Omental fat pad (tissue), 4 donors: ENCODE results near the gene RBFOX1. TPM values are rescaled to one million over a fixed set of nuclear protein-coding genes. Genes with fewer than 3 reads are reported as not detected.

Source experiments
- ATAC-seq: fragments of 150-250 bp; one replicate; pipeline ENCODE4 v1.9.1; 2016; ENCODE audit warnings: mild to moderate bottlenecking, moderate library complexity; ENCODE audit not compliant: low FRiP score
- DNase-seq: peaks from one replicate; pipeline ENCODE4 v3.0.0-alpha.2; 2019; ENCODE audit warnings: low spot score
- CTCF ChIP-seq, 3 donors: fragments of 450-650 bp; IDR thresholded peaks; one replicate each; pipeline ENCODE4 v1.5.1; 2016 to 2017; ENCODE audit warnings: antibody characterized with exemption in 3 of 3, mild to moderate bottlenecking in 3 of 3, moderate library complexity in 2 of 3
- total RNA-seq, 4 donors: library from RNA; depleted of rRNA; stranded (reverse); fragments of >200 nt; gene quantifications; one replicate each; pipeline ENCODE4 v1.1.0, GENCODE V29; 2016

RBFOX1 gene
- total RNA-seq, 4 donors from 2014 or later = 0.24 to 2.9 (median 1.1) TPM; not detected in 1

GRCh38 chr16:7590934-7591333 lies 258.3 kb downstream of the RBFOX1 start:
- no peak for ATAC-seq
- DNase-seq = no peak
- TF ChIP-seq CTCF (IDR thresholded peaks at IDR 0.05) = no peak

DNA sequence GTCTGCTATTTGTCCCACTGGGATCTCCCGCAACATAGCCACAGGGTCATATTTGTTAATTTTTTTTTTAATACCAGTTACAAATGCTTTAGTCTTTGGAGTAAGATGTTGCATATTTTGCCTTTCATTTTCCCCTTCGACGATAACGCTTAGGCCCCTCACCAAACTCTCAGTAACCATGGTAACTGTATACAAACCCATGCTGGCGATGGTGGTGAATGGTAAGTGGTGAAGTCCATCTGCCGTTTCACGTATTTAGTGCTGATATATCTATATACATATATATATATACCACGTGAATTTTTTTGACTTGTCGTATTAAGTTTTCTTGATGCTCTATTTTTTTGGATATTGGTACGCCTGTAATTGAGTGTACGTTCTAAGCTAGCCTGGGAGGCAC lies 263.7 kb downstream of the RBFOX1 start:
- no peak for TF ChIP-seq CTCF (IDR thresholded peaks at IDR 0.05)
- no peak for ATAC-seq

DNA sequence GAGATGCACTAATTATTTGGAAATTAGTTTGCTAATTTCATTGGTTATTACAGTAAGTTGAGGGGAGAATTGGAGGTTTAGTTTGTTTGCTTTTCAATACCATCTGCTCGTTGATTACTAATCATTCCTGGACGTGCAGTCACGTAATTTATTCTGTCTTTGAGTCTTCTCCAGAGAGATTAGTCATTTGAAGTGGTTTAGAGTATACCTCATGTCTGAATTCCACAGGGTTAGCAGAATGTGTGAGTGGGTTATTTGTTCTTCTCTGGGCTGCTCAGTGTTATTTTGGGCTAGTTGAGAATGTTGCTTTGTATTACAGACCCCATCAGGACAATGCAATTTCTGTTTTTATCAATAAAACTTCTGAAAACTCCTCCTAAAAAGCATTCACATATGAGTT lies 265.0 kb downstream of the RBFOX1 start:
- DNase-seq (no peak), ATAC-seq (no peak)
- TF ChIP-seq CTCF (IDR thresholded peaks at IDR 0.05) = no peak

More for the DNA sequence above, 263.7 kb downstream of the RBFOX1 start:
- DNase-seq = no peak

DNA sequence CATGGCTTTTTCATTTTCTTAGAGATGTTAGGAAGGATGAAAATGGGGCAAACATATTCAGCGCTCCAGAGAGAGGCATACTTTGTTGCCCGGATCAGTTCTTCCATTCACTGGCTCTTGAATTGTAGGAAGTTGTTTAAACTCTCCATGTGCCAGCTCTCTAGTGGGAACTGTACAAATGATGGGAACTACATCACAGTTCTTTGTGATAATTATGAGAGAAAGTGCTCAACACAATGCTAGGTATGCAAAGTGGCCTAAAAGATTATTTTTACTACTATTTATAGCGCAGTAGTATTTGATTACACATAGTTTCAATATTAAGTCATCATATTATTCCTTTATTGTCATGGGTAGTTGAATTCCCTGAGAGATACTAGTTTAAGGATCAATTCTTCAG lies 268.5 kb downstream of the RBFOX1 start:
- no peak for TF ChIP-seq CTCF (IDR thresholded peaks at IDR 0.05)
- DNase-seq (no peak), ATAC-seq (no peak)

DNA sequence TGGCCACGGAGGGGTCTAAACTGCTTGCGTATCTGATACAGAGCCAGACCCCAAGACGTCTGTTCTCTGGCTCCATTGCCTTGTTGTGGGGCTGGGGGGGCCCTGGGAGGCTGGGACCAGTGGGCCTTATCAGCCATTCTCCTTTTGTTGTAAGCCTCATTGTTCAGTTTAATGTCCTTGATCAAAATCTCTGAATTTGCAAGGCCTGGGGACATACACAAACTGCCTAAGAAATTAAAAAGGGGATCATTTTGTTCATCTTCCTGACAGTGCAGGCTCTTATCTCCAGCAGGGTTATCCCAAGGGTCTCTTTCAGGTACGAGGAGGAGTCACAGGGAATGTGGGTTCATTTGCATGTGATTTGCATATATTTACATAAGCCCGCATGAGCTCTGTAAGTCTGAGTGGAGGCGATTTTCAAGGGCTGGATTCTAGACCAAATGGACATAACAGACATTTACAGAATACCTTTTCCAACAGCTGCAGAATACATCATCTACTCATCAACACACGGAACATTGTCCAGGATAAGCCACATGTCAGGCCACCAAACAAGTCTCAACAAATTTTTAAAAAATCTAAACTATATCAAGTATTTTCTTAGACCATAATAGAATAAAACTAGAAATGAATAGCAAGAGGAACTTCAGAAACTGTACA lies 269.8 kb downstream of the RBFOX1 start:
- DNase-seq (no peak), ATAC-seq (no peak)
- no peak for TF ChIP-seq CTCF (IDR thresholded peaks at IDR 0.05)

DNA sequence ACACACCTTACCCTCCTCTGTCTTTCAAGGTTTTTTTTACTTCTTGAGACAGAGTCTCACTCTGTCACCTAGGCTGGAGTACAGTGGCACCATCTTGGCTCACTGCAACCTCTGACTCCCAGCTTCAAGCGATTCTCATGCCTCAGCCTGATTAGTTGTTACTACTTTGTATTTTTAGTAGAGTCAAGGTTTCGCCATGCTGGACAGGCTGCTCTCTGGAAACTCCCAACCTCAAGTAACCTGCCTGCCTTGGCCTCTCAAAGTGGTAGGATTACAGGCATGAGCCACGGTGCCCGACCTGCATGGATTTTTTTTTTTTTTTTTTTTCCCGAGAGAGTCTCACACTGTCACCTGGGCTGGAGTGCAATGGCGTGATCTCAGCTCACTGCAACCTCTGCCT lies 273.2 kb downstream of the RBFOX1 start:
- TF ChIP-seq CTCF (IDR thresholded peaks at IDR 0.05) = no peak
- DNase-seq (no peak), ATAC-seq (no peak)

DNA sequence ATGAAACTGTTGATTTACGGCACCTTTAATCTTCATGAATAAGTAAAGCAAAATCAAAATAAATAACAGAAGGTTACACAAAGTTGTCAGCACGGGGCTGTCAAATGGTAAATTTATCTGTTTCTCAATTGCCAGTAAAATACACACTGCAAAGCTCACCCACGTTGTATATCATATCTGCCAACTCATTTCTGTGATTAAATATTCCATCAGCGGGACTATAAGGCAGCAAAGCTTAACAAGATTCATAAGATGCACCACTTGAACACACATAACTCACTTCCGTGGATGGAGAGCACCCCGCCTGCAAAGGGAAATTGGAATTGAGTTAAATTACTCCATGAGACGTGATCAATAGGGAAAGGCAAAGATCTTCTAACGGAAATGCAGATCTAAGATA lies 280.0 kb downstream of the RBFOX1 start:
- DNase-seq (no peak), ATAC-seq (no peak)
- TF ChIP-seq CTCF (IDR thresholded peaks at IDR 0.05) = no peak
